HG03064 (cell line): ENCODE results near the gene CACNA2D4.

ENCODE experiments used
- ATAC-seq: cut with Tn5 transposase; IDR thresholded peaks from one replicate; pipeline ENCODE4 v1.9.1; 2021; ENCODE audit warnings: low read depth; ENCODE audit not compliant: unreplicated experiment

CACNA2D4 gene

DNA sequence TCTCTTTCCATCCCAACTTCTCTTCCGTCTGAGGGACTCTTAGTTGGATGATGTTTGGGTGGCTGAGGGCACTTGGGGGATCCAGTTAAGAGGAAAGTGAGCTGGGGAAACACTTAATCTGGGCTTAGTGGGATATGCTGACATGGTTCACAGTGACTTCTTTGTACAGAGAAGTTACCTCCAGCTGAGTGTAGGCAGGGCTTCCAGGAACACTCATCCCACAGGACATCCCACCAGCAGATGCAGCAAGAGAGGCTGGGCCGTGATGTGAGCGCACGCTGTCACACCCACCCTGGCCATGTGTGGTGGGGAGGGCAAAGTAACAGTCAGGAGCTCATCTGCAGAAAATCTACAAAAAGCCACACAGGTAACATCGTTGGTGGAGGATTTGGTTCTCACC, 832 bp upstream of the CACNA2D4 start:
- no peak for ATAC-seq

DNA sequence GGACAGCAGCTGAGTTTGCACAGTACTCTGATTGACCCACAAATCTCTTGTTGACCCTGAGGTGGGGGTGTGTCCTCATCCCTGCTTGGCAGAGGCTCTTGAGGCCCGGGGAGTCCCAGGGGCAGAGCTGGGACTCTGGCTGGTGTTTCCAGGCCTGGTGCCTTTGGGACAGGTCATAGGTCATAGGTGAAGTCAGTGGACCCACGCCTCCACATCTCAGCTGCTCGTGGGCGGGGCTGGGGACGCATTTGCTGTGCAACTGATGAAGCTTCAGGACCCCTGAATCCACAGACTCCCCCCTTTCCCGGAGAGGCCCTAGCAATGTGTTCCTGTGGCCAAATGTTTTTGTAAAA, 408 bp upstream of the CACNA2D4 start:
- no peak for ATAC-seq

DNA sequence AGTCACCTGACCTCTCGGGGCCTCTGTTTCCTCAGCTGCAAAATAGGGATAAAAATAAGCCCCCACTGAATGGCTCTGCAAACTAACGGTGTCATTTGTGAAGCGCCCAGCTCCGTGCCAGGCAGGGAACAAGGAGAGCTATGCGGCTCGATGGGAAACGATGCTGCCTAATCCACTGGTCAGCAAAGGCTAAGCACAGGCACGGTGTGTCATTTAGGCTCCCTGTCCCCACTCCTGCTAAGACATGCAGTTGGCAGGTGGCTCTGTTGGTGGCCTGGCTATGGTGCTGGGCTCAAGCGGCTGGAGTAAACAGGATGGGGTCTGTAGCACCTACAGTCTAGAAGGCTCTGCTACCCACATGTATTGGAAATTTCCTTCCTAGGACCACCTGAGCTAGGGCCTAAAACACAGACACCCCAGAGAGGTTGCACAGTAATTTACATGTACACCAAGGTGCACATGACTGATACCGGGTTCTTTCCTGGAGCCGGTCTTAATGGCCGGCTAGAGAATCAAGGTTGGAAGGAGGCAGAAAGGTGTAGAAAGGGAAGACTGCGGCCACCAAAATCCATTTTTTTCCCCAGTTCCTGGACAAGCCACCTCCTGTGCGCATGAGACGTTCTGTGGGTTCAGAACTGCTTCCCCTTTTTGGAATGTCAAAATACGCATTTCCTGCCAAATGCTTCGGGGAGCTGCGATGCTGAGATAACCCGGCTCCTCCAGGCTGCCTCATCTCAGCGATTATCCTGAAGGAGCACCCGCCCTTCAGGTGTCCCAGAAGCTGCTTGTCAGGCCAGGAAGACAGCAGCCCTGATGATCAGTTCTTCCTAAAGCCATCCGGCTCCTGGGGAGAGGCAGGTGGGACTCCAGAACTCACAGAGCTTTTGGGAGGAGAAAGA, 1.0 kb downstream of the CACNA2D4 start:
- no peak for ATAC-seq

DNA sequence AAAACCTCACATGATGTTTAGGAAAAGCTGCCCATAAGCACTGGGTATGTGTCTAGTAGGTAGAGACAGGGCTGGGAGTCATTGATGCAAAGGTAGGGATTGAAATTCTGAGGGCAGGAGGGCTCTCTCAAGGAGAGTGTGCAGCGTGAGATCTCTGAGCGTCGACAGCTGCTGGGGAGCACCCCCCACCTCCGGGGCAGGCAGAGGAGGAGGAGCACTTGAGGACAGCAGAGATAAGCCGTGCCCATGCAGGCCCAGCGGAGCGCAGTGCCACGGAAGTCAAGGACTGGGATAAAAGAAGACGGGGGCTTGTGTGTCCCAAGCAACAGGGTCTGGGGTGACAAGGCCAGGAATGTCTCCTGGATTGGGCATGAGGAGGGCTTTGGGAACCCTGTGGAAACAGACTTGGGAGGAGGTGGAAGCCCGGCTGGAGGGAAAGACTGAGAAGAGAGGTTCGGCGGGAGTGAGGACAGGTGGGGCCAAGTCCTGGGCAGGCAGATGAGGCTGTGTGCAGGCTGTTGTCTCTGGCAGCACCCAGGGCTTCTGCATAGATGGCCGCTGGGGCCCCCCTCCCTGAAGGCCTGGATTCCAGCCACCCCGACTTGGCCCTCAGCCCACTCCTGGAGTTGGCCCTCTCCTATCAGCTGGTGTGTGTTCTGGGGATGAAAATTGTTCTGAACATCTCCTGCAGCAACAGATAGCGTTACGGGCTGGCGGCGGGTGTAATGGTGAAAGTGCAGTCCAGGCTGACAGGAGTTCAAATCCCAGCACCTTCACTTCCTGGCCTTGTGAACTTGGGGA, 1.9 kb downstream of the CACNA2D4 start:
- ATAC-seq: no peak

DNA sequence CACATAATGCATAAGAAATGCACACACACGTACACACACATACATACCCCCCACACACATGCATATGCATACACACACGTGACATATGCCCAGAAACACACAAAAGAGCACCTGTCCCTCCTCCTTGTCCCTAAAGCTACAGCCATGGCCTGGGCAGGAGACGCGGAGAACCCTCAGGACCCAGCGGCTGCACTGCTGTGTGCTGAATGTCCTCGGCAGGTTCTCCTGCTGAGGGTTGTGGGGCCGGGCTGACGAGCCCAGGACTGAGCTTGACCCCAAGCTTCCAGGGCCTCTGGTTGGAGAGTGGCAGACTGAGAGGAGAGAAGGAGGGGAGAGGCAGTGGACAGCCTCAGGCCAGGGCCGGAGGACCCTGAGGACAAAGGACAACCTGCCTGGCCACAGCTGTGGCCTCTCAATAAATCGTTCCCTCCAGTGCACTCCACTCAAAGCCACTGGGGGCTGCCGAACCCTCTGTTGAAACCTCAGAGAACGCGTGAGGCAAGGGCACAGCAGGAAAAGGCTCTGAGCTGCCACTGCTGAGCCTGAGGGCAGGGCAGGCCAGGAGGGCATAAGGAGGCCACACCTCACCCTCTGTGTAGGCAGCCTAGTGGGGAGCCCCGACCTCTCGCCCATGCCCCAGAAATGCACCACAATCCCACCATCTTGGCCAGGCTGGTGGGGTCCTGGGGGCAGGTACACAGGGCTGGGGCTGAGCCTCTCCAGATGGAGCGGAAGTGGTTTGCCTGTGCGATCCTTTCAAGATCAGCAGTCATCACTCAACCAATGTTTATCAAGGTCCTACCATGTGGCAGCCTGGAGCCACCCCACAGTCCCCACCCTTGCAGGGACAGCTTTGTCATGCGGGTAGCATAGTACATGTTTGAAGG, 3.1 kb downstream of the CACNA2D4 start:
- no peak for ATAC-seq

DNA sequence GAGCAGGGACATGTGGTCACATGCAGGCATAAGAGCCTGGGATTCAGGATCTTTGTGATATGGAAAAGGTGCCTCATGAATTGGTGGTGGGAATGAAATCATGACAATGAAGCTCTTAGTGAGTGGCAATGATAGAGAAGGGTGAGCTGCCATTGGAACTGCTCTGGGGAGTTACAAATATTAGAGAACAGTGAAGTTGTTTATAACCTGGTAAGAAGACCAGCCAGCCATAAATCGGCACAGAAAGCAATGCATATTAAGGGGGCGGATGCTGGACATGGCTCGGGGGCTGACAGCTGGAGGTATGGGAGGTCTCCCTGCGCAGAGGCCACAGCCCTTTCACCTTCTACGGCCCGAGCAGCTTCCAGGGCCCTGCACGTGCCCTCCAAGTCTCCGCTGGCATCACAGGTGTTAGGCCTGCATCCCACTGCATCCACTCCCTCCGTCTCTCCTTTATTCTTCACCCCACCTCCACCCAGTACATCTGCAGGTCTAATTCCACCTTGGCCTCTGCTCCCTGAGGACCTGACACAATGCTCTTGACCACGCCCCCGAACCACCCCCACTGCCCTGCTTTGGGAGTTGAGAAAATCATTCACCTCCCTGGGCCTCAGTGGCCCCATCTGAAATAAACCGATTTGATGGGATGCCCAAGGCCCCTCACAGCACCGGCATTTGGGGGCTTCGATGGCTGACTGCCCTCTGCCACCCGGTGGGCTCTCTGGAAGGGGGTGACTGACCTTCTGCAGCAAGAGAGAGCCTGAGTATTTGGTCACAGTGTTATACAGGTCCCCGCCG, 4.1 kb downstream of the CACNA2D4 start:
- ATAC-seq: no peak

DNA sequence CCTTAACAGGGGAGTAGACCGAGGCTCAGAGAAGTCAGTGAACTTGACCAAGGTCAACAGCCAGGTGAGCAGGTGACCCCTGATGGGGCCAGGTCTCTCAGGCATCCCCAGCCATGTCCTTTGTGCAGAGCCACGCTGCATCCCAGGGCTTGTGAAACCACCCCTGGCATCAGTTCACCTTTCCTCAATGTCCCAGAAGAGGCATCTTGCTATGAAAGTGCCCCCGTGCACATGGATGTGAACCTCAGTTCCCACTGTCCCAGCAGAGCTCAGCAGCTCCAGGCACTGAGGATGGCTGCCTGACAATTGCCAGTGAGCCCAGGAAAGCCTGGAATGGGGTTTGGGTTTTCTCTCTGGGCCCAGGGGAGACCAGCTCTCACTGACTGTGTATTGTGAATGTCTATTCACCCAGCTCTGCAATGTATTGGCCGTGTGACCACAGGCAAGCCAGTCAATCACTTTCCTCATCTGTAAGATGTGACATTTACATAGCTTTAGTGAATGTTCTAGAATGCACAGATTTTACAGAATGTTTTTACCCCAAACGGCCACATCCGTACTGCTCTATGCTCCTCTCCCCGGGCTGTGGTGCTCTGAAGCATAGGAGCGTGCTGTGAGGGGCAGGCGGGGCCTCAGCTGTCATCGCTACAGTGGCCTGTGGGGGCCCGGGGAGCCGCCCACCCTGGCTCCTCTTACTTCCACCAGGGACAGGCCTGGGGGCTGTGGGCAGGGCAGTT, 4.9 kb downstream of the CACNA2D4 start:
- no peak for ATAC-seq

DNA sequence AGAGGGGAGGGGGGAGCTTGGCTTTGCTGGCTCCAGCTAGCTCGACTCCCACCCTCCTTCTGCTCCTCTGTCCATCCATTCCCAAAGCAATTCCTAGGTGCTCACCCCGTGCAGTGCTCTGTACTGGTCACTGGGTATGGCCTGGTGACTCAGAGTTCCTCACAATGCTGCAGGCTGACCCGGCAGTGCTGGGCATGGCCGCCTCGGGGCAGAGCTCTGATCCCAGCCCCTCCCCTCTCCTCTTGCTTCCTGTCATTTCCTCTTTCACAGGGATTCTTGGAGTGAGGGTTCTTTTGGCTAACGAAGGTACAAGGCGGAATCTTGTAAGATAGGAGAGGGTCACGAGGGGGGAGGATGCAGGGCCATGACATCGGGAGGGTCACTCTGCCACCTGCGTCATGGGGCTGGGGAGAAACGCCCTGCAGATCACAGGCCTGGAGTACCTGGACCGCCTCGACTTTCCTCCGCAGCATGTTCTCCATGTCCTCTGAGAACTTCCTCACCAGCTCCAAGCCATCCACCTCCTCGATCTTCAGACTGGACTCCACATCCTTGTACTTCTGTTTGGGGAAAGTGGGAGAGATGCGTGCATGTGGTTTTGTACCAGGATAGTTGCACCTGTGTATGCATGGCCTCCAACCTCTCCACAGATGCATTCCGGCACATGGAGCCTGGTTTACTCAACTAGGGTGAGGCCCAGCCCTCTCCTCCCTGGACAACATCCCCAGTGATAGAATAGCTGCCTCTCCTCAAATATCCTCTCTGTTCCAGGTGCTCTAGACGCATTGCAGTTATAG, 5.7 kb downstream of the CACNA2D4 start:
- ATAC-seq: no peak

DNA sequence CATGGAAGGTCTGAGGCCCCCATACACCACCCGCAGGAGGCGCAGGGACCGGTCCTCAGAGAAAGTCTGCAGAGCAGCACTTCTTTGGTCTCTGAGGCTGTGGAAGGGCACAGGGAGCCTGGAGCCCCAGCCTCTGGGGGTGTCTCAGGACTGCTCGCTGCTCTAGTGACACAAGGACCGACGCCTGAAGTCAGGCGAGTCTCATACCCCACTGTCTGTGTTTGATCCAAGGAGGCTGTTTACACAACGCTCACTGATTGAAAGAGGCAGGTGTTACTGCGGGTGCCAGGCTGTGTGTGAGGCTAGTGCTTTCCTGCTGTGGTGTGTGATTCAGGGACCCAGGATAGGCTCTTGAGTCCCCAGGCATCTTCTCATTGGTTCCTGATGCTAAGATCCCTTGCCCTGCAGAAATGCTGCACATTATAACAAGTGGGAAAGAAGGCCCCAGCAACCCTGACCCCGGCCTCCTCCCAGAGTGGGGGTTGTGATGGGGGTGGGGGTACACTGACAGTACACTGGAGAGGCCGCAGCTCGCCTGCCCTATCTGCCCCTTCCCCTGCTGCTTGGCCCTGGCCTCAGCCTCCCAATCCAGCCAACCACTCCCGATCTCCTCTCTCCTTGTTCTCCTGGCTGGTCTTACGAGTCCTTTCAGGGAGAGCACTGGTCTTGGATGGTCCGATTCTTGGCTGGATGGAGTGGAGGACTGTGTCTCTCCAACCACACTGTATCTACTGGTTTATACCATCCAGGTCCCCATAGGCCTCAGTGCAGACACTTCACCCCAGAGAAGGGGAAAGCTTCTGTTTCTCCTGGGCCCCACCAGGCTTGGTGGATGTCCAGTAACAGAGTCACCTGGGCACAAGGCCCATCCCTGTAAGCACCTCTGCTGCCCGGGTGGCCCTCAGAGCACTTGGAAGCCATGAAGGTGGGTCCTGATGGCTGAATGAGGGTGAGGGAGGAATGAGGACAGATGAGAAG, 6.6 kb downstream of the CACNA2D4 start:
- ATAC-seq: no peak

DNA sequence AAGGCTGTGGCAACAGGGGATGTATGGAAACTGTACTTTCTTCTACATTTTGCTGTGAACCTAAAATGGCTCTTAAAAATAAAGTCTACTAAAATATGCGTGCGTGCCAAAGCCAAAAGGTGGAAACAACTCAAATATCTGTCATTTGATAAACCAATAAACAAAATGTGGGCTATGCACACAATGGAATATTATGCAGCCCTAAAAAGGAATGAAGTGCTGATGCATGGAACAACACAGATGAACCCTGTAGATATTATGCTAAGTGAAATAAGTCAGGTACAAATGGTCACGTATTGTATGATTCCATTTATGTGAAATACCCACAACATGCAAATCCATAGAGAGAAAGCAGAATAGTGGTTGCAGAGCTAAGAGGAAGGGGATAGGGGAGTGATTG, 8.0 kb downstream of the CACNA2D4 start:
- no peak for ATAC-seq

DNA sequence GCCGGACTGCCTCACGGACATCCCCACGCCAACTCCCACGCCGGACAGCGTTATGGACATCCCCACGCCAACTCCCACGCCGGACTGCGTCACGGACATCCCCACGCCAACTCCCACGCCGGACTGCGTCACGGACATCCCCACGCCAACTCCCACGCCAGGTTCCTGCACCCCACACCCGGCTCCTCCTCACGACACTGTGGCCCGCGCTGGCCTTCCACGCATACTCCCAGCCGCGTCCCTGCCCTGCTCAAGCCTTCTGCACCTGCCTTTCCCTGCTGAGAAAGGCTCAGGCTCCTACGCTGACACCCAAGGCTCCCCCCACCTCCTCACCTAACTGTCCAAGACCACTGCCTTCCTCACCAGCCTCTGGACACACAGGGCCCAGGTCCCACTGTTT, 9.7 kb downstream of the CACNA2D4 start:
- no peak for ATAC-seq

DNA sequence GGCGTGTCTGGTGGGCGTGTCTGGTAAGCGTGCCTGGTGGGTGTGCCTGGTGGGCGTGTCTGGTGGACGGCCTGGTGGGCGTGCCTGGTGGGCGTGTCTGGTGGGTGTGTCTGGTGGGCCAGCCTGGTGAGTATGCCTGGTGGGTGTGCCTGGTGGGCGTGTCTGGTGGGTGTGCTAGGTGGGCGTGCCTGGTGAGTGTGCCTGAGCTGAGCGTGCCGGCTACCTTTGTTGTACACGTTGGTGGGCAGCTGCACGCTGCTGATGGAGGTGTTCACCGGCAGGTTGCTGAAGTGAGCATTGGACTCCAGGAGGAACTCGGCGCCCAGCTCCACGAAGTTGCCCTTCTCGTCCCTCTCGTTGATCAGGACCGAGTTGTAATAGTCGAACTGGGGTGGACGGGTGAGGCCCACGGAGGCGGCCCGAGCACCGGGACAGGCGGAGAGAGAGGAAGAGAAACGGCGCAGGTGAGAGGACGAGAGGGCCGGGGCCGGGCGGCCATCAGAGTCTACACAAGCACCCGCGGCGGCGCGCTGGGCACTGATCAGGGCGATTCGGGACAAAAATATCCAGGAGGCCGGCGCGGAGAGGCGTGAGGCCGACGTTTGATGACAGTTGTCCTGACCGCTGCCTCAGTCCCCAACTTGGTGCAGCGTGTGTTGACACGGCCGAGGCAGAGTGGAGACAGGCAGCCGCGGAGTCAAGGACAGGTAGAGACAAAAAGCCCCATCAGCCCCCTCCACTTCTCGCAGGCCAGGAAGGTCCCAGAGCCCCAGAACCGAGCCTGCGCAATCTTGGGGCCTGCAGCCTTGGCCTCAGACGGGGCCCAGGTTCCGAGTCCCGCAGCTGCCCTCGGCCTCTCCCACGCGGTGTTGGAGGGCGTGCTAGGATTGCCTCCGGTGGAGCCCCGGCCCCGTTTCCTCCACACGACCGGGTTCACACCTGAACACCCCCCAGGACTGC, 10.5 kb downstream of the CACNA2D4 start:
- ATAC-seq: no peak

DNA sequence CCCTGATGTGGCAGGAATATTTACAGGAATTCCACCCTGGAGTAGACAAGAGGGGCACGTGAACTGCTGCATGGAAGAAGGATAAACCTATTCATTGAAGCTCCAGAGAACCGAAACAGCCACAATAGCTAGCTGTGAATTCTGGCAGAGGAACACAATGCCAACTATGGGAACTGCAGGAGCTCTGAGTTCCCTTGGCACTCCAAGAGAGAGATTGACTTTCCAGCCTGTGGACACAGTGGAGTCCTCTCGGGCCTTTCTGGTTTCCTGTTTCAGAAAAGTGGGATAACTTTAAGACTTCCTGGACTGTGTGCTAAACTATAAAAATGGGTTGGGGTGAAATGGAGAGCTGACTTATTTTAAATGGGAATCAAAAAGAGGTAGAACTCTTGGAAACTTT, 11.9 kb downstream of the CACNA2D4 start:
- ATAC-seq: no peak

DNA sequence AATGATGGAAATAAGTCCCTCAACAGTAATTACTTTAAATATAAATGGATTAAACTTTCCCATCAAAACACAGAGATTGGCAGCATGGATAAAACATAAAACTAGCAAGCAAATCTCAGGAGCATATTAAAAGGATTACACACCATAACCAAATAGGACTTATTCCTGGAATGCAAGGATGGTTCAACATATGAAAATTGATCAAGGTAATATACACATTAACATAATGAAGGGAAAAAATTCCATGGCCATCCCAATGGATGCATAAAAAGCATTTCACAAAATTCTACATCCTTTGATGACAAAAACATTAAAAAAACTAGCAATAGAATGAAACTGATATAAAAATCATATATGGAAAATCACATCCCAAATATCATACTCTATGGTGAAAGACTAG, 13.6 kb downstream of the CACNA2D4 start:
- no peak for ATAC-seq

DNA sequence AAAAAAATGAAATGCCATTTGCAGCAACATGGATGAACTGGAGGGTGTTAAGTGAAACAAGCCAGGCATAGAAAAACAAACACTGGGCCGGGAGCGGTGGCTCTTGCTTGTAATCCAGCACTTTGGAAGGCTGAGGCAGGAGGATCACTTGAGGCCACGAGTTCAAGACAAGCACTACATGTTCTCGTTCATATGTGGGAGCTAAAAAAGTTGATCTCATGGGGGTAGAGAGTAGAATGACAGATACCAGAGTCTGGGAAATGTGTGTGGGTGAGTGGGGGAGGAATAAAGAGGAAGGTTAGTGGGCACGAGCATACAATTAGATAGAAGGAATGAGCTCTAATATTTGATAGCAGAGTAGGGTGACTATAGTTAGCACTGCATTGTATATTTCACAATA, 21.5 kb downstream of the CACNA2D4 start:
- no peak for ATAC-seq

DNA sequence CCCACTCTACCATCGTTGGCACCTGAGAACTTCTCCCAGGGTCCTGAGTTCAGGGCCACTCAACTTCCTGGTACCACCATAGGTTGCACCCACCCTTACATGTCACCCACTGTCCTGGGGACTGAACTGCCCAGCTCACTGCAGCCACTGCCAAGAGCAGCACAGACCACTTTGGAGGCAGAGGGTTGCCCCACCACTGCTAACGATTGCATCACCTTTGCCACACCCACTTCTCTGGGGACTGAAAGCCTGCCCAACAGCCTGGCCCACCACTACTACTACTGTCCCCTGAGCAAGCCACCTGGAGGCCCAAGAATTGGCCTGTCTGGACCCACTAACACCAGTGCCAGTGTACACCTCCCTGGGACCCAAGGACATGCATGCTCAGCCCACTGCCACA, 27.6 kb downstream of the CACNA2D4 start:
- no peak for ATAC-seq
